ENCODE results near the gene PPP2R3A.

Gene PPP2R3A

DNA sequence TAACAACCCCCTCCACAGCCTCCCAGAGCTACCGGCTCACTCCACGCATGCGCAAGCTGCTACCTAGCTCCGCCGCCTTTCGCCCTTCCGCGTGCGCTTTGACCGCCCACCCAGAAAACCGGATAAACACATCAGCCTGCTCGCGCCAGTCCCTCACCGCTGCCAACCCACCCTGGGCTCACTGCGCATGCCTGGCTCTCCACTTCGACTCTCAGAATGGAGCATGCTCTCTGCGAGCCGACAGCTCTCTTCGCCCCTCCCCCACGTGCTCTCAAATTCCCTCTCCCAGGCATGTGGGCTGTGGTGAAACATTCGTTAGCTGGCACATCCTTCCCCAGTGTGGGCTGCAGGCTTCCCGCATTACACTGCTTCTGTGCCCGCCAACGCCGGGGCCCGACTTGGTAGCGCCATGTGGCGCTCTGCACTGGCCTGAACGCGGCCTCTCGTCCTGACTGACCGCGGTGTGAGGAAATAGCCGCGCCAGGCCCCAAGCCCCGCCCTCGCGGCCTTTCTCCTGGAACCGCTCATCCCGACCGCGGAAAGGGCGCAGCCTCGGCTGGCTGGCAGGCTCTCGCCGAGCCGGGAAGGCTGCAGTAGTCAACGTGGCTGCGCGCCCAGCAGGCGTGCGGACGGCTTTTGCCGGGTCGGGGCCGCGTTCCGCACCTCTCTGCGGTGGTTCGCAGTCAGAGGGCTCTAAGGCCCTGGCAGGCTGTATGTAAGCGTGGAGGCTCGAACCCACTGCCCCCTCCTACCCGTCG is 231.1 kb downstream of the PPP2R3A start:
- DNase-seq: peak; percentile 99

DNA sequence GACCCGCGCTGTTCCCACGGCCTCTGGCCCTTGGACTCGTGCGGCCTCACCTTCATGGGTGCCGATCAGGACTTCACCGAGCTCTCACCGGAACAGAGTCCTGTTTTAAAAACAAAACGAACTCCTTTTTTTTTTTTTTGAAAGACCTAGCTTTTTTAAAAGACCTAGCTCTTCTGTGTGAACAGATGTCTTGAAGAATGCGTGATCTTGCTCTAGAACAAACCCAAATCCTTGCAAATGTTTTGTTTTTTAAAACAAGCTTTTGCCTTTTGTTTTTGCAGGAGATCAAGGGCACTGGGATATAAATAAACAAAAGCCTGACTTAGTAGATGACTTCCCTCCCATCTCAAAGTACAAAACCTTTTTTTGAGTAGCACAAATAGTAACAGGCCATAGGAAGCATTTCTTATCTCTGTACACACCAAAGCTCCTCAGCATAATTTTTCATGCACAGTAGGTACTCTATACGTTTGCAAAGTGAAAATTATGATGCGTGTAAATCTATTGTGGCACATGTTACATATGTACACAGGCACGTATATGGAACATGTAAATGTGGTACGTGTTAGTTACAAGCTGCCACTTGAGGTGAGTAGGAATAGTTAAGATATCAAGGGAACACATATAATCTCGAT is 231.7 kb downstream of the PPP2R3A start:
- DNase-seq: no peak
